Mesenteric fat pad (tissue), 1 donor: ENCODE results near the gene CYB561A3. TPM values are rescaled to one million over a fixed set of nuclear protein-coding genes. Genes with fewer than 3 reads are reported as not detected.
"Not testable (repeated sequence)": the region's sequence is repeated elsewhere in the genome, so short reads cannot be mapped to it uniquely, and the experiment has no call there.

ENCODE experiments used
- DNase-seq: peaks from one replicate; pipeline ENCODE4 v3.0.0-alpha.2; 2020; ENCODE audit warnings: low spot score
- long read RNA-seq: library from polyadenylated mRNA; unstranded; transcript quantifications from one replicate; pipeline ENCODE4 v2.0.0, GENCODE V29; 2020
- total RNA-seq: library from RNA; stranded (reverse); fragmentation: NEBNext Ultra II Directional; extraction: Animal tissue kit (Norgen Biotek cat#: 25700); gene quantifications from one replicate; pipeline ENCODE4 v1.2.1, GENCODE V29; 2021
- donor health status: DM: yes; HTN: yes; CAD: no.

Gene CYB561A3
- total RNA-seq = 34.4 TPM
- long read RNA-seq, transcript CYB561A3-201 (7 exons, 3,061 nt) = major isoform, 159 of 211 reads
- long read RNA-seq, transcript CYB561A3-203 (7 exons, 1,803 nt) = minor isoform, 5 of 211 reads
- long read RNA-seq, partial matches to known transcripts = 19 of 211 reads
- long read RNA-seq, other reads (novel, unspliced or antisense) = 27 of 211 reads

GRCh38 chr11:61361741-61362541 lies at the start of gene CYB561A3, which contains the start of gene TMEM138:
CYB561A3 (minus strand) TSS chr11:61361882; CDS start chr11:61356713, 5,169 bp downstream.
TMEM138 (plus strand) TSS chr11:61362374; CDS start chr11:61364391, 2,017 bp downstream.
- peak; percentile 97 for DNase-seq

GRCh38 chr11:61406991-61407728 lies 45.5 kb upstream of the CYB561A3 start:
- no peak for DNase-seq

GRCh38 chr11:61406067-61406466 lies 44.4 kb upstream of the CYB561A3 start:
- no peak for DNase-seq

GRCh38 chr11:61404641-61405040 lies 43.0 kb upstream of the CYB561A3 start:
- DNase-seq = no peak

- DNase-seq = no peak
These were observed 42.4 kb upstream of the CYB561A3 start for GRCh38 chr11:61404103-61404502.

- DNase-seq = no peak
These were observed 42.0 kb upstream of the CYB561A3 start for GRCh38 chr11:61403658-61404057.

GRCh38 chr11:61401573-61401972 lies 39.9 kb upstream of the CYB561A3 start:
- DNase-seq = no peak

GRCh38 chr11:61401173-61401572 lies 39.5 kb upstream of the CYB561A3 start:
- no peak for DNase-seq

GRCh38 chr11:61392981-61393595 lies 31.4 kb upstream of the CYB561A3 start:
- DNase-seq = no peak

GRCh38 chr11:61390161-61390560 lies 28.5 kb upstream of the CYB561A3 start:
- DNase-seq = no peak

GRCh38 chr11:61384271-61385242 lies 22.9 kb upstream of the CYB561A3 start:
- no peak for DNase-seq

- not testable (repeated sequence) for DNase-seq
These were observed 22.2 kb upstream of the CYB561A3 start for GRCh38 chr11:61383859-61384258.

GRCh38 chr11:61380884-61381283 lies 19.2 kb upstream of the CYB561A3 start:
- DNase-seq = no peak

GRCh38 chr11:61378713-61379313 lies 17.1 kb upstream of the CYB561A3 start:
- no peak for DNase-seq

- DNase-seq = no peak
These were observed 15.9 kb upstream of the CYB561A3 start for GRCh38 chr11:61377461-61378160.

- no peak for DNase-seq
These were observed 14.1 kb upstream of the CYB561A3 start for GRCh38 chr11:61375761-61376108.

- no peak for DNase-seq
These were observed 11.2 kb upstream of the CYB561A3 start for GRCh38 chr11:61372659-61373420.

GRCh38 chr11:61370349-61371005 lies 8.8 kb upstream of the CYB561A3 start:
- no peak for DNase-seq
